Astrocyte (in vitro differentiated cells and primary cell): Measurements from ENCODE around the gene P2RX5.
"Not testable (repeated sequence)": the region's sequence is repeated elsewhere in the genome, so short reads cannot be mapped to it uniquely, and the experiment has no call there.

Source experiments
- CTCF ChIP-seq: IDR thresholded peaks from 2 replicates; pipeline ENCODE4 v1.5.1; 2011; ENCODE audit warnings: low read depth, mild to moderate bottlenecking, inconsistent platforms, low read length, moderate library complexity; ENCODE audit not compliant: insufficient read depth
- EZH2 ChIP-seq: IDR thresholded peaks from 2 replicates; pipeline ENCODE4 v1.6.1; 2012; ENCODE audit warnings: mild to moderate bottlenecking, low read length, inconsistent platforms; ENCODE audit not compliant: insufficient read depth

DNA sequence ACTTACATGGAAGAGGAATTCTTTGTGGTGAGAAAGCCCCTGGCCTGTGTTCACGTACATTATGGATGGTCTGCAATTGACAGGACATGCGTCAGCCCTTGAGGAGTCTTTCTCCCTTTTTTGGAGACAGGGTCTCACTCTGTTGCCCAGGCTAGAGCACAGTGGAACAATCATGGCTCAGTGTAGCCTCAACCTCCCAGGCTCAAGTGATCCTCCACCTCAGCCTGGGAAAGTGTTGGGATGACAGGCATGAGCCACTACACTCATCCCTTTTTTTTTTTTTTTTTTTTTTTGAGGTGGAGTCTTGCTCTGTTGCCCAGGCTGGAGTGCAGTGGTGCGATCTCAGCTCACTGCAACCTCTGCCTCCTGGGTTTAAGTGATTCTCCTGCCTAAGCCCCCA lies 32.1 kb upstream of the P2RX5 start:
- TF ChIP-seq CTCF, EZH2: not testable (repeated sequence)
